SK-N-SH (cell line): ENCODE measurements around the gene UST. TPM values are rescaled to one million over a fixed set of nuclear protein-coding genes. Genes with fewer than 3 reads are reported as not detected.

Experiments
- CTCF ChIA-PET: fragments of 300-600, 350-600 bp; formaldehyde crosslinking; extraction: SDS; loops from one replicate; lab custom pipeline; 2021; lab: Yijun Ruan, JAX
- POLR2A ChIA-PET: fragments of 350-600 bp; sonication (Branson Sonifier 250); formaldehyde crosslinking; extraction: SDS; loops from one replicate; lab custom pipeline; 2020; ENCODE audit warnings: antibody characterized with exemption, inconsistent platforms; lab: Yijun Ruan, JAX
- DNase-seq: peaks from one replicate; pipeline ENCODE4 v3.0.0; 2012
- H2AFZ ChIP-seq: fragments of 200-600 bp; sonication (generic); 2 replicates; pipeline ENCODE4 v1.8.1; 2016; ENCODE audit warnings: antibody characterized with exemption, mild to moderate bottlenecking, low read depth
- H3F3A ChIP-seq: fragments of 200-600 bp; sonication (generic); replicated peaks from 2 replicates; pipeline ENCODE3; 2016; ENCODE audit warnings: antibody characterized with exemption, mild to moderate bottlenecking; ENCODE audit not compliant: insufficient read depth
- H3K27ac ChIP-seq, 2 experiments: fragments of 200-500 bp in 1 of 2; fragments of 200-600 bp in 1 of 2; sonication (Bioruptor generic) in 1 of 2; sonication (generic), shearing (Covaris generic) in 1 of 2; 2 replicates each; pipeline versions ENCODE4 v1.5.1 to v1.6.1; 2014 to 2016; ENCODE audit warnings: low read depth in 2 of 2, inconsistent platforms in 1 of 2, low read length in 1 of 2, mild to moderate bottlenecking in 1 of 2, mixed read lengths in 1 of 2
- H3K27me3 ChIP-seq: fragments of 200-600 bp; sonication (generic), shearing (Covaris generic); 2 replicates; pipeline ENCODE4 v1.6.1; 2016; ENCODE audit warnings: mixed run types; ENCODE audit not compliant: insufficient read depth
- H3K36me3 ChIP-seq, 2 experiments: fragments of 200-500 bp in 1 of 2; fragments of 200-600 bp in 1 of 2; sonication (Bioruptor generic) in 1 of 2; sonication (generic) in 1 of 2; replicated peaks in 1 of 2; 2 replicates each; pipeline versions ENCODE3 to v1.5.1; 2014 to 2016; ENCODE audit warnings: low read length in 1 of 2, mild to moderate bottlenecking in 1 of 2; ENCODE audit not compliant: insufficient read depth in 2 of 2, control insufficient read depth in 1 of 2
- H3K4me1 ChIP-seq, 2 experiments: fragments of 200-500 bp in 1 of 2; fragments of 200-600 bp in 1 of 2; sonication (Bioruptor generic) in 1 of 2; sonication (generic), shearing (Covaris generic) in 1 of 2; 2 replicates each; pipeline versions ENCODE4 v1.5.1 to v1.6.1; 2014 to 2016; ENCODE audit warnings: low read depth in 1 of 2, low read length in 1 of 2, mixed run types in 1 of 2; ENCODE audit not compliant: insufficient read depth in 2 of 2, control insufficient read depth in 1 of 2
- H3K4me2 ChIP-seq: fragments of 200-600 bp; sonication (generic), shearing (Covaris generic); 2 replicates; pipeline ENCODE4 v1.6.1; 2017; ENCODE audit warnings: mixed run types
- H3K4me3 ChIP-seq, 2 experiments: fragments of 200-500 bp in 1 of 2; fragments of 200-600 bp in 1 of 2; sonication (Bioruptor generic) in 1 of 2; sonication (generic), shearing (Covaris generic) in 1 of 2; 2 replicates each; pipeline versions ENCODE4 v1.5.1 to v1.8.1; 2014 to 2016; ENCODE audit warnings: low read depth in 2 of 2, inconsistent platforms in 1 of 2, low read length in 1 of 2, mild to moderate bottlenecking in 1 of 2, mixed read lengths in 1 of 2, moderate library complexity in 1 of 2
- H3K79me2 ChIP-seq: fragments of 200-600 bp; sonication (generic); 2 replicates; pipeline ENCODE4 v1.8.1; 2017; ENCODE audit warnings: mild to moderate bottlenecking; ENCODE audit not compliant: insufficient read depth
- H3K9ac ChIP-seq: fragments of 200-600 bp; sonication (generic); 2 replicates; pipeline ENCODE4 v1.6.1; 2017; ENCODE audit warnings: mixed run types
- H3K9me2 ChIP-seq: fragments of 200-600 bp; sonication (generic); 2 replicates; pipeline ENCODE4 v1.6.1; 2017; ENCODE audit warnings: mixed run types
- H3K9me3 ChIP-seq: fragments of 200-600 bp; sonication (generic); 2 replicates; pipeline ENCODE4 v1.6.1; 2017; ENCODE audit warnings: mixed run types, mild to moderate bottlenecking, moderate library complexity
- H4K20me1 ChIP-seq: fragments of 200-600 bp; sonication (generic); 2 replicates; pipeline ENCODE4 v1.6.1; 2017; ENCODE audit warnings: mild to moderate bottlenecking, mixed run types; ENCODE audit not compliant: insufficient read depth
- ELF1 ChIP-seq: IDR thresholded peaks from 2 replicates; pipeline ENCODE4 v1.4.0; 2012
- EP300 ChIP-seq, 2 experiments: IDR thresholded peaks; 2 replicates each; pipeline versions ENCODE4 v1.4.0 to v1.6.1; 2012; ENCODE audit warnings: borderline replicate concordance in 1 of 2, low read depth in 1 of 2, low read length in 1 of 2
- EZH2phosphoT487 ChIP-seq: fragments of 200-600 bp; sonication (generic); IDR thresholded peaks from 2 replicates; pipeline ENCODE4 v1.6.1; 2017; ENCODE audit warnings: low read depth, mixed run types, mild to moderate bottlenecking, antibody characterized with exemption, moderate library complexity, borderline replicate concordance
- FOSL2 ChIP-seq: IDR thresholded peaks from 2 replicates; pipeline ENCODE4 v1.4.0; 2012; ENCODE audit warnings: low read depth, mild to moderate bottlenecking, moderate library complexity, borderline replicate concordance
- FOXJ3 ChIP-seq: sonication (generic); formaldehyde crosslinking; IDR thresholded peaks from 2 replicates; pipeline ENCODE4 v1.5.1; 2020; ENCODE audit warnings: mild to moderate bottlenecking, missing genetic modification reagents
- FOXM1 ChIP-seq: IDR thresholded peaks from 2 replicates; pipeline ENCODE4 v1.4.0; 2012; ENCODE audit warnings: low read depth, mild to moderate bottlenecking
- GABPA ChIP-seq: IDR thresholded peaks from 2 replicates; pipeline ENCODE4 v1.4.0; 2012; ENCODE audit warnings: low read depth, mild to moderate bottlenecking
- IRF3 ChIP-seq: fragments of 150-350 bp; IDR thresholded peaks from 2 replicates; pipeline ENCODE4 v1.6.1; 2016; ENCODE audit warnings: mild to moderate bottlenecking, low read depth, low read length
- JUND ChIP-seq: IDR thresholded peaks from 2 replicates; pipeline ENCODE4 v1.4.0; 2012
- MEF2A ChIP-seq: IDR thresholded peaks from 2 replicates; pipeline ENCODE4 v1.4.0; 2012; ENCODE audit warnings: low read depth, borderline replicate concordance
- MXI1 ChIP-seq: IDR thresholded peaks from 2 replicates; pipeline ENCODE4 v1.6.1; 2012; ENCODE audit warnings: mild to moderate bottlenecking, low read depth, low read length, improper control_type of control experiment
- NRF1 ChIP-seq: IDR thresholded peaks from 2 replicates; pipeline ENCODE4 v1.6.1; 2012; ENCODE audit warnings: low read depth, mild to moderate bottlenecking, low read length
- PBX3 ChIP-seq: IDR thresholded peaks from 2 replicates; pipeline ENCODE4; 2012
- RAD21 ChIP-seq: IDR thresholded peaks from 2 replicates; pipeline ENCODE4 v1.6.1; 2012; ENCODE audit warnings: mild to moderate bottlenecking, low read length
- RFX5 ChIP-seq: IDR thresholded peaks from 2 replicates; pipeline ENCODE4 v1.6.1; 2012; ENCODE audit warnings: mild to moderate bottlenecking, improper control_type of control experiment, low read length
- RXRA ChIP-seq: IDR thresholded peaks from 2 replicates; pipeline ENCODE4 v1.4.0; 2012; ENCODE audit warnings: low read depth, mild to moderate bottlenecking, borderline replicate concordance
- SIN3A ChIP-seq: IDR thresholded peaks from 2 replicates; pipeline ENCODE4 v1.6.1; 2012; ENCODE audit warnings: low read depth, mild to moderate bottlenecking, low read length, moderate library complexity, borderline replicate concordance
- SMC3 ChIP-seq: IDR thresholded peaks from 2 replicates; pipeline ENCODE4 v1.6.1; 2012; ENCODE audit warnings: low read depth, low read length, improper control_type of control experiment
- TAF1 ChIP-seq: IDR thresholded peaks from 2 replicates; pipeline ENCODE4 v1.6.1; 2012; ENCODE audit warnings: low read depth, mild to moderate bottlenecking, low read length, moderate library complexity, borderline replicate concordance
- TCF12 ChIP-seq: IDR thresholded peaks from 2 replicates; pipeline ENCODE4 v1.4.0; 2012
- TEAD4 ChIP-seq: IDR thresholded peaks from 2 replicates; pipeline ENCODE4 v1.4.0; 2012; ENCODE audit warnings: mild to moderate bottlenecking, borderline replicate concordance; ENCODE audit not compliant: insufficient read depth
- USF2 ChIP-seq: fragments of 150-350 bp; IDR thresholded peaks from 2 replicates; pipeline ENCODE4 v1.6.1; 2017; ENCODE audit warnings: antibody characterized with exemption, low read length, low read depth, borderline replicate concordance
- WGBS: methylation state at CpG from one replicate; pipeline ENCODE4 v1.1.6; 2017; ENCODE audit warnings: low lambda C conversion rate; 5-methylcytosine and 5-hydroxymethylcytosine counted together
- polyA plus RNA-seq, 3 experiments: library from polyadenylated mRNA; depleted of rRNA; stranded (reverse); fragments of >200 nt; gene quantifications; 2 replicates each; pipeline ENCODE4 v1.2.3, GENCODE V29; 2012
- TF ChIP-seq, protein P1 (sequence below): IDR thresholded peaks from 2 replicates; pipeline ENCODE4 v1.4.0; 2012; ENCODE audit warnings: low read depth

UST gene
- polyA plus RNA-seq, 1 of the 3 experiments (the other 2 are of a cell fraction) = 1.7 TPM

GRCh38 chr6:149003560-149003959 lies 256.7 kb downstream of the UST start:
- WGBS = 54% methylated on average over 7 of the region's 7 CpGs
- Histone ChIP-seq H2AFZ (no peak overlapping the region), H3K4me1 (peaks cover 0 to 9% of the 10 kb centered on the region in 2 experiments; a peak in 3 of 4 replicates), H3F3A (peaks cover 26% of the 10 kb centered on the region), H4K20me1 (no peaks in the 10 kb centered on the region), H3K4me2 (no peak overlapping the region), H3K36me3 (no peaks in the 10 kb centered on the region), H3K9me2 (no peaks in the 10 kb centered on the region; the same call in 1 of the 2 replicates), H3K27me3 (no peaks in the 10 kb centered on the region), H3K9ac (no peak overlapping the region), H3K27ac (no peak overlapping the region), H3K4me3 (no peak overlapping the region), H3K9me3 (peaks cover 6% of the 10 kb centered on the region), H3K79me2 (no peaks in the 10 kb centered on the region)
- TF ChIP-seq SIN3A = no peak
- no peak for TF ChIP-seq TEAD4
- TF ChIP-seq MXI1 = no peak
- no peak for TF ChIP-seq PBX3
- no peak for TF ChIP-seq RAD21
- no peak for TF ChIP-seq RXRA
- no peak for TF ChIP-seq FOSL2
- no peak for TF ChIP-seq GABPA
- TF ChIP-seq EP300 (IDR thresholded peaks at IDR 0.05; ENCODE audit: borderline replicate concordance in 1 of 2, low read depth in 1 of 2, low read length in 1 of 2) = no peak
- no peak for TF ChIP-seq FOXM1
- no peak for TF ChIP-seq EZH2phosphoT487
- TF ChIP-seq TAF1 = no peak
- TF ChIP-seq IRF3 = no peak
- no peak for TF ChIP-seq USF2
- TF ChIP-seq TCF12 = no peak
- CTCF ChIA-PET = no interaction called here
- no peak for DNase-seq
- POLR2A ChIA-PET = no interaction called here

GRCh38 chr6:149004664-149005063 lies 257.8 kb downstream of the UST start:
- H3K9ac ChIP-seq = no peak overlapping the region
- H3K27me3 ChIP-seq = no peaks in the 10 kb centered on the region
- no peaks in the 10 kb centered on the region for H4K20me1 ChIP-seq
- H3F3A ChIP-seq = peaks cover 15% of the 10 kb centered on the region
- H3K4me2 ChIP-seq = no peak overlapping the region
- peaks cover 0 to 4% of the 10 kb centered on the region in 2 experiments; a peak in 1 of 4 replicates for H3K4me1 ChIP-seq
- no peak overlapping the region for H3K4me3 ChIP-seq
- peaks cover 6% of the 10 kb centered on the region for H3K9me3 ChIP-seq
- no peak overlapping the region for H3K27ac ChIP-seq
- WGBS = 61% methylated on average over 3 of the region's 4 CpGs
- ChIA-PET POLR2A (no interaction called here), CTCF (interaction anchor here (0.6 kb wide), 1 partner anchor 55 kb away, joined by 4 read pairs; no protein-coding TSS in a partner anchor)
- H3K9me2 ChIP-seq = no peaks in the 10 kb centered on the region; the same call in 1 of the 2 replicates
- no peak overlapping the region for H2AFZ ChIP-seq
- DNase-seq = no peak
- H3K79me2 ChIP-seq = no peaks in the 10 kb centered on the region
- no peaks in the 10 kb centered on the region for H3K36me3 ChIP-seq
- no peak for TF ChIP-seq SMC3
- TF ChIP-seq FOXJ3 = no peak
- no peak for TF ChIP-seq FOXM1
- TF ChIP-seq USF2 = no peak
- no peak for TF ChIP-seq RFX5
- TF ChIP-seq TAF1 = no peak
- no peak for TF ChIP-seq ELF1
- no peak for TF ChIP-seq EP300 (IDR thresholded peaks at IDR 0.05; ENCODE audit: borderline replicate concordance in 1 of 2, low read depth in 1 of 2, low read length in 1 of 2)
- TF ChIP-seq NRF1 = no peak
- TF ChIP-seq JUND = no peak
- TF ChIP-seq, protein P1, sequence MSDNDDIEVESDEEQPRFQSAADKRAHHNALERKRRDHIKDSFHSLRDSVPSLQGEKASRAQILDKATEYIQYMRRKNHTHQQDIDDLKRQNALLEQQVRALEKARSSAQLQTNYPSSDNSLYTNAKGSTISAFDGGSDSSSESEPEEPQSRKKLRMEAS = no peak
- TF ChIP-seq MEF2A = no peak
